Cortex of kidney (tissue), 1 donor: Measurements from ENCODE around the gene IRS1.
"Not testable (repeated sequence)": the region's sequence is repeated elsewhere in the genome, so short reads cannot be mapped to it uniquely, and the experiment has no call there.

Experiments
- DNase-seq: peaks from one replicate; lab custom pipeline; 2025; lab: John Stamatoyannopoulos, UW

The IRS1 gene, protein sequence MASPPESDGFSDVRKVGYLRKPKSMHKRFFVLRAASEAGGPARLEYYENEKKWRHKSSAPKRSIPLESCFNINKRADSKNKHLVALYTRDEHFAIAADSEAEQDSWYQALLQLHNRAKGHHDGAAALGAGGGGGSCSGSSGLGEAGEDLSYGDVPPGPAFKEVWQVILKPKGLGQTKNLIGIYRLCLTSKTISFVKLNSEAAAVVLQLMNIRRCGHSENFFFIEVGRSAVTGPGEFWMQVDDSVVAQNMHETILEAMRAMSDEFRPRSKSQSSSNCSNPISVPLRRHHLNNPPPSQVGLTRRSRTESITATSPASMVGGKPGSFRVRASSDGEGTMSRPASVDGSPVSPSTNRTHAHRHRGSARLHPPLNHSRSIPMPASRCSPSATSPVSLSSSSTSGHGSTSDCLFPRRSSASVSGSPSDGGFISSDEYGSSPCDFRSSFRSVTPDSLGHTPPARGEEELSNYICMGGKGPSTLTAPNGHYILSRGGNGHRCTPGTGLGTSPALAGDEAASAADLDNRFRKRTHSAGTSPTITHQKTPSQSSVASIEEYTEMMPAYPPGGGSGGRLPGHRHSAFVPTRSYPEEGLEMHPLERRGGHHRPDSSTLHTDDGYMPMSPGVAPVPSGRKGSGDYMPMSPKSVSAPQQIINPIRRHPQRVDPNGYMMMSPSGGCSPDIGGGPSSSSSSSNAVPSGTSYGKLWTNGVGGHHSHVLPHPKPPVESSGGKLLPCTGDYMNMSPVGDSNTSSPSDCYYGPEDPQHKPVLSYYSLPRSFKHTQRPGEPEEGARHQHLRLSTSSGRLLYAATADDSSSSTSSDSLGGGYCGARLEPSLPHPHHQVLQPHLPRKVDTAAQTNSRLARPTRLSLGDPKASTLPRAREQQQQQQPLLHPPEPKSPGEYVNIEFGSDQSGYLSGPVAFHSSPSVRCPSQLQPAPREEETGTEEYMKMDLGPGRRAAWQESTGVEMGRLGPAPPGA (N-terminal part only)

GRCh38 chr2:226799211-226799975 lies at the start of gene IRS1:
TSS of gene IRS1 (minus strand) at chr2:226799820. CDS start at chr2:226798738, 1,082 bp downstream.
- DNase-seq, result no peak

- DNase-seq, result no peak
These were observed 49.7 kb upstream of the IRS1 start for GRCh38 chr2:226849349-226849748.

DNA sequence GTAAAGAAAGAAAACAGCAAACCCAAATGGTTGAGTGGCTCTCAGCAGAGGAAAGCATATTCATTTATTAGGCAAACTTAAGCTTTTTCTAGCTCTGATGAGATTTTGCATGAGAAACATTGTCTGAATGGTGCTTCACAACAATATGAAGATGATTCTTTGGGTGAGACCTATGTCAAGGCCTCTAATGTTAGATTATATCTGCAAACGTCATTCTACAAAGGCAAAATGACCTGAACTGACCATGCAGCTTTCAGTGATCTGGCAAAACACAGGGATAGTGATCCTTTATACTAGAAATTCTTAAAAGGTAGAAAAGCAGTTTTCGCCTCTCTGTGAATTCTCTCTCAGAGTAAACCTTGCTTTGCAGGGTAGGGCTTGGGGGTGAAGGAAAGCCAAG lies 47.9 kb upstream of the IRS1 start:
- no peak for DNase-seq

- no peak for DNase-seq
These were observed 47.5 kb upstream of the IRS1 start for GRCh38 chr2:226847090-226847489.

- no peak for DNase-seq
These were observed 45.9 kb upstream of the IRS1 start for GRCh38 chr2:226845386-226846116.

- DNase-seq, result not testable (repeated sequence)
These were observed 43.4 kb upstream of the IRS1 start for GRCh38 chr2:226843001-226843400.

- no peak for DNase-seq
These were observed 40.3 kb upstream of the IRS1 start for GRCh38 chr2:226839951-226840350.

GRCh38 chr2:226839161-226839560 lies 39.5 kb upstream of the IRS1 start:
- DNase-seq, result no peak

GRCh38 chr2:226838722-226839121 lies 39.1 kb upstream of the IRS1 start:
- no peak for DNase-seq

DNA sequence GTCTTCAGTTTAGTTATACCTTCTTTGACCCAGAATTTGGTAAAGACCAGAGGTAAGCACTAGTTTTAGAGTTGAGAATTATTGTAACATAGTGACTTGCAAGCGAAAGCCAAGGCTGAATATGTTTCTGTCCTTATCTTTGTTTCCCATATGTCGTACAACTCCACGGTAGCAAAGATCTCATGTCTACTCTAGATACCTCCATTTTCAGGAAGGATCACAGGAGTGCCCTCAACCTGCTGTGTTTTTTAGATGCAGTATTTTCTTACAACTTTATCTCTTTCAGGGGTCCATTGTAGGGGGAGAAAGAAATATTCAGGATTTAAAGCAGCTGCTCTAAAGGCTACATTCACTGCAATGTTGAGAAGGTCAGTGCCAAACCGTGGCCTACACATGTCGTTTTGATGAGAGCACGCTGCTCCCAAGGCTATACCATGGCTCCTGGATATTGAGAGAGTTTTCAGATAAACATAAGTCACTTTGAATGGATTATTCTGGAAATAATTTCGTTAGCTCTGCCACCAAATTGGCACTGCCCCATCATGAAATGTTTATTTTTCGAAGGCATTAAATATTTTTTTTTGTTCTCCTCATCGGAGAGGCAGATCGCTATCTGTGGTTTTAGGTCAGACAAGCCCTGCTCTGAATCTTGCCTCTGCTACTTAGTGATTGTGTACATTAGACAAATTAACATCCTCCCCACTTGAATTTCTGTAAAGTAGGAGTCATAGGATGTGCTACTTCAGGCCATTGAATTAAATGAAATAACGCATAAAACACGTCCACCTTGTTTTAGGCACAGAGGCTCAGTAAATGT lies 38.4 kb upstream of the IRS1 start:
- no peak for DNase-seq

GRCh38 chr2:226837334-226837733 lies 37.7 kb upstream of the IRS1 start:
- no peak for DNase-seq

- DNase-seq, result no peak
These were observed 36.9 kb upstream of the IRS1 start for GRCh38 chr2:226836548-226836885.

DNA sequence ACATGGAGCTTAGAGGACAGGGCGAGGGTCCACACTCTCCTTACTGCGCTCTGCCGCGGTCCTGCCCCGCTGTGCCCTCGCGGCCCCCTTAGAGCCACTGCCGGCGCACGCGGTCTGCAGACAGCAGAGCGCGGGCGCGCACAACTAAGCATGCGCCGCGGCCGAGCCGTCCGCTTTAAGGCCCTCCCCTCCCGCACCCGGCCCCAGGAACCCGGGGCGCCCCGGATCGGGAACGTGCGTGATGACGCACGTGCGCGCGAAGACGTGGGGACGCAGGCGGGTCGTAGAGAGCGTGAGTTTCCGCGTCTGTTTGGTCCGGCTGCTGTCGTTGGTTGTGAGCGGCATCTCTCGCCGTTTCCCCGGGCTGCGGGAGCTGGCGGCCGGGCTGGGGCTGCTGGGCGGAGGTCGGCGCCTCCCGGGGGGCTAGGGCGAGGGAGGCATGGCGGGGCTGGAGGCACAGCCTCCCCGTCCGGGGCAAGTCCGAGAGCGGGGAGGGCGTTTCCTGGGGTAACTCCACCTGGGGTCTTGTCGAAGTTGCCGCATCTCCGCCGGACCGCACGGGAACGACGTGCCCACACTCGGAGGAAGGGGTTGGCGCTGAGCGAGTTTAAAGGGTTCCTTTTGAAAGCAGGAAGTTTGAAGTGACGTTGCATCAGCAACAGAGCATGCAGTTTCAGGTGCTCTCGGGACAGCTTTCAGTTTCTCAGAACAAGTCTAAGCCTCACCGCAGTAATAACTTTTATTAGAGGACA lies 36.4 kb upstream of the IRS1 start, which contains the start of gene RHBDD1:
RHBDD1 (plus strand) TSS at position 259 of the 752 bp plus-strand sequence. CDS start 28,640 bp downstream, outside the sequence.
- peak; percentile 29 for DNase-seq

DNA sequence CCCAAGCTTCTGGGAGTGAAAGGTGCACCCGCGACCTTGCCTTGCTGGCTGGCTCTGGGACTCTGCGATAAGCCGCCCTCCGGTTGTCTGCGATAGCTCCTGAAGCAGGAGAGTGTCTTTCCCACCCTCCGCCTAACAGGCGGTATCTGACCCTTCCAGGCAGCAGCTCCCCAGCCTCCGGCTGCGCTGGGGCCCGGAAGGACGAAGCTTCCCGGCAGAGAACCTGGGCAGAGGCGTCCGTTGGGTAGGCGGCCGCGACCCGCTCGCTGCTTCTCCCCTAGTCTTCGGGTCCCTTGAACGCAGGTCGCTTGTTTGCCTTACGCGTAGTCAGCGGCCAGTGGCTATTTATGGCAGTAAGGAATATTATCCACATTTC lies 35.8 kb upstream of the IRS1 start:
- no peak for DNase-seq

DNA sequence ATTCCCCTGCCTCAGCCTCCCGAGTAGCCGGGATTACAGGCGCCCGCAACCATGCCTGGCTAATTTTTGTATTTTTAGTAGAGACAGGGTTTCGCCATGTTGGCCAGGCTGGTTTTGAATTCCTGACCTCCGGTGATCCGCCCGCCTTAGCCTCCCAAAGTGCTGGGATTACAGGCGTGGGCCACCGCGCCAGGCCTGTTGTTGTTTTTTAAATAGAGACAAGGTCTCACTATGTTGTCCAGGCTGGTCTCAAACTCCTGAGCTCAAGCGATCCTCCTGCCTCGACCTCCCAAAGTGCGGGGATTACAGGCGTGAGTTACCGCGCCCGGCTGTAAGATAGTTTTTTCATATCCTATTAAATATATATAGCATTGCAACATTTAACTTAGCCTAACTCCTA lies 35.3 kb upstream of the IRS1 start:
- not testable (repeated sequence) for DNase-seq

- DNase-seq, result no peak
These were observed 32.4 kb upstream of the IRS1 start for GRCh38 chr2:226832061-226832460.

GRCh38 chr2:226831266-226831665 lies 31.6 kb upstream of the IRS1 start:
- no peak for DNase-seq

DNA sequence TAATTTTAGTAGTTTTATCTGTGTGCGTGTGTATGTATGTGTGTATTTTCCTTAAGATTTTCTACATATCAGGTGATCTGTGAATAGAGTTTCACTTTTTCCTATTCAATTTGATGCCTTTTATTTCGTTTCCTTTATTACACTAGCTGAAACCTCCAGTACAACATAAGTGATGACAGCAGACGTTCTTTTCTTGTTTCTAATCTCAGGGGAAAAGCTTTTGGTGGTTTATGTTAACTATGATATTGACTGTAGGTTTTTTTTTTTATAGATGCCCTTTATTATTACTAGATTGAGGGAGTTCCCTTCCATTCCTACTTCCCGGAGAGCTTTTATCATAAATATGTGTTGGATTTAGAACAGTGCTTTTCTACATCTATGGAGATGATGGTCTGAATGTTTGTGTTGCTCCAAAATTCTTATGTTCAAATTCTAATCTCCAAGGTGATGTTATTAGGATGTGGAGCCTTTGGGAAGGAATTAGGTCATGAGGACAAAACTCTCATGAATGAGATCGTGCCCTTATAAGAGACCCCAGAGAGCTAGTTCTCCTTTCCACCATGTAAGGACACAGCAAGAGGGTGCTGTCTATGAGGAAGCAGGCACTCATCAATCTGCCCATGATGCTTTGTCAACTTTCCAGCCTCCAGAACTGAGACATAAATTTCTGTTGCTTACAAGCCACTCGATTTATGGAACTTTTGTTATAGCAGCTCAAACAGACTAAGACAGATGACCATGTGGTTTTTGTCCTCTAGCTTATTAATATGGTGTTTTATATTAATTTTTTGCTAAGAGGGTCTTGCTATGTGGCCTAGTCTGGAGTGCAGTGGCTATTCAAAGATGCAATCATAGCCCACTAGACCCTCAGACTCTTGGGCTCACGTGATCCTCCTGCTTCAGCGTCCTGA lies 30.4 kb upstream of the IRS1 start:
- no peak for DNase-seq

- no peak for DNase-seq
These were observed 28.6 kb upstream of the IRS1 start for GRCh38 chr2:226828191-226828590.
